Spleen (tissue), 11 donors: ENCODE data around the gene PUM2. TPM values are rescaled to one million over a fixed set of nuclear protein-coding genes. Genes with fewer than 3 reads are reported as not detected.

ENCODE experiments used
- DNase-seq: peaks from one replicate; pipeline ENCODE4 v3.0.0-alpha.2; 2020
- H3K27ac ChIP-seq, 8 donors: fragments of 200-600 bp; sonication (generic) in 7 of 8; 1 replicate in 4 of 8; 2 replicates in 4 of 8; pipeline versions ENCODE4 v1.5.0 to v1.8.0; 2016 to 2021; ENCODE audit warnings: inconsistent platforms in 4 of 8, mild to moderate bottlenecking in 4 of 8, moderate library complexity in 1 of 8
- H3K27me3 ChIP-seq, 7 donors: fragments of 200-600 bp; sonication (generic) in 6 of 7; replicated peaks in 1 of 7; 1 replicate in 4 of 7; 2 replicates in 3 of 7; pipeline versions ENCODE4 v1.5.0 to v1.8.0; 2016 to 2021; ENCODE audit warnings: inconsistent platforms in 3 of 7, mild to moderate bottlenecking in 1 of 7
- H3K36me3 ChIP-seq, 6 donors: fragments of 200-600 bp; sonication (generic) in 5 of 6; 1 replicate in 4 of 6; 2 replicates in 2 of 6; pipeline versions ENCODE4 v1.5.0 to v1.8.0; 2016 to 2021; ENCODE audit warnings: inconsistent platforms in 2 of 6
- H3K4me1 ChIP-seq, 6 donors: fragments of 200-600 bp; sonication (generic) in 5 of 6; 1 replicate in 3 of 6; 2 replicates in 3 of 6; pipeline versions ENCODE4 v1.5.0 to v1.8.0; 2016 to 2021; ENCODE audit warnings: inconsistent platforms in 3 of 6
- H3K4me3 ChIP-seq, 8 donors: fragments of 200-600 bp; sonication (generic) in 7 of 8; 1 replicate in 4 of 8; 2 replicates in 4 of 8; pipeline versions ENCODE4 v1.5.0 to v1.8.0; 2016 to 2021; ENCODE audit warnings: inconsistent platforms in 4 of 8, mild to moderate bottlenecking in 4 of 8, moderate library complexity in 2 of 8
- H3K9me3 ChIP-seq, 8 donors: fragments of 200-600 bp; sonication (generic) in 7 of 8; 1 replicate in 4 of 8; 2 replicates in 4 of 8; pipeline versions ENCODE4 v1.5.0 to v1.8.0; 2016 to 2021; ENCODE audit warnings: inconsistent platforms in 4 of 8
- CTCF ChIP-seq, 11 experiments: fragments of 200-600 bp in 7 of 11; fragments of 450-650 bp in 4 of 11; sonication (generic) in 4 of 11; IDR thresholded peaks in 8 of 11; conservative IDR thresholded peaks in 3 of 11; 1 replicate in 7 of 11; 2 replicates in 4 of 11; pipeline versions ENCODE4 v1.4.0 to v1.8.0; 2016 to 2021; ENCODE audit warnings: antibody characterized with exemption in 11 of 11, inconsistent platforms in 4 of 11, mild to moderate bottlenecking in 1 of 11
- POLR2A ChIP-seq, 3 donors: fragments of 450-650 bp; IDR thresholded peaks; one replicate each; pipeline ENCODE4 v1.5.1; 2017; ENCODE audit warnings: antibody characterized with exemption in 3 of 3, mild to moderate bottlenecking in 1 of 3
- POLR2AphosphoS5 ChIP-seq, 3 donors: sonication (generic); formaldehyde crosslinking; IDR thresholded peaks; one replicate each; pipeline ENCODE4 v1.5.1; 2017; ENCODE audit warnings: antibody characterized with exemption in 3 of 3
- whole genome bisulfite sequencing, 5 donors: extraction: QIAGEN DNeasy Blood & Tissue Kit in 3 of 5; methylation state at CpG; one replicate each; pipeline versions ENCODE4 v1.1.5 to v1.1.7; 2013 to 2018; 5-methylcytosine and 5-hydroxymethylcytosine counted together
- intact Hi-C: fragments of 100-400 bp; cut with DNase I; formaldehyde crosslinking; loops from one replicate; pipeline ENCODE4 v1.15.0; 2023; ENCODE audit warnings: low total_unique reads
- polyA plus RNA-seq, 3 donors: library from polyadenylated mRNA; stranded (reverse); fragments of 200-250 nt; gene quantifications; one replicate each; pipeline ENCODE4 v1.2.1, GENCODE V29; 2013
- total RNA-seq, 7 donors: library from RNA; depleted of rRNA in 3 of 7; stranded (reverse); fragments of >200 nt in 3 of 7; fragmentation: NEBNext Ultra II Directional in 4 of 7; extraction: Animal tissue kit (Norgen Biotek cat#: 25700) in 4 of 7; gene quantifications; one replicate each; pipeline versions ENCODE4 v1.1.0 to v1.2.1, GENCODE V29; 2016 to 2021
- donor health status: healthy with polysubstance abuse.
- donor health status: DM: no; HTN: no; CAD: no; lungs with moderate emphysema.
- donor health status: DM: no; HTN: no; CAD: no.
- donor health status: Bipolar disorder and iron deficiency.
- donor health status: healthy.
- donor health status: DM: no; HTN: no; CAD: no.
- donor health status: DM: yes; HTN: yes; CAD: no.

PUM2 gene
- total and polyA plus RNA-seq, 10 donors: 29.2 to 137 (median 91.0) TPM

- Histone ChIP-seq H3K4me3 (no peak overlapping the region), H3K27me3 (no peaks in the 10 kb centered on the region), H3K27ac (peak overlapping the region in 1 of 8 donors; percentile 36), H3K36me3 (no peaks in the 10 kb centered on the region), H3K9me3 (no peaks in the 10 kb centered on the region), H3K4me1 (peaks cover 0 to 5% (median 0%) of the 10 kb centered on the region in 6 donors)
- no peak for DNase-seq
- intact Hi-C loops: no loop called here
- 83 to 92% (median 90%) methylated on average over 9 to 10 of the region's 10 CpGs for WGBS, 5 donors
- no peak for TF ChIP-seq CTCF (IDR thresholded peaks at IDR 0.05 in 8 of 11, conservative IDR thresholded peaks at IDR 0.05 in 3 of 11)
- TF ChIP-seq POLR2AphosphoS5 (IDR thresholded peaks at IDR 0.05): no peak
- no peak for TF ChIP-seq POLR2A (IDR thresholded peaks at IDR 0.05)
Observed at GRCh38 chr2:20205915-20206524, 144.6 kb downstream of the PUM2 start.

- Histone ChIP-seq H3K27me3 (no peaks in the 10 kb centered on the region), H3K4me1 (peaks cover 0 to 5% (median 0%) of the 10 kb centered on the region in 6 donors), H3K4me3 (no peak overlapping the region), H3K27ac (peak overlapping the region in 1 of 8 donors; percentile 36), H3K36me3 (no peaks in the 10 kb centered on the region), H3K9me3 (no peaks in the 10 kb centered on the region)
- no peak for DNase-seq
- intact Hi-C loops: no loop called here
- TF ChIP-seq CTCF (IDR thresholded peaks at IDR 0.05 in 8 of 11, conservative IDR thresholded peaks at IDR 0.05 in 3 of 11) (no peak), POLR2AphosphoS5 (IDR thresholded peaks at IDR 0.05) (no peak), POLR2A (IDR thresholded peaks at IDR 0.05) (no peak)
- 69 to 97% (median 91%) methylated on average over 4 to 7 of the region's 7 CpGs for WGBS, 5 donors
Observed at GRCh38 chr2:20205069-20205468, 145.6 kb downstream of the PUM2 start.

GRCh38 chr2:20203521-20204225 lies 147.0 kb downstream of the PUM2 start:
- no peak for DNase-seq
- intact Hi-C loops: no loop called here
- Histone ChIP-seq H3K27ac (no peak overlapping the region), H3K36me3 (no peaks in the 10 kb centered on the region), H3K4me1 (peaks cover 0 to 5% (median 0%) of the 10 kb centered on the region in 6 donors), H3K27me3 (no peaks in the 10 kb centered on the region), H3K4me3 (no peak overlapping the region), H3K9me3 (no peaks in the 10 kb centered on the region)
- WGBS, 5 donors: 81 to 88% (median 85%) methylated on average over 9 to 17 of the region's 17 CpGs
- TF ChIP-seq POLR2AphosphoS5 (IDR thresholded peaks at IDR 0.05) (no peak), POLR2A (IDR thresholded peaks at IDR 0.05) (no peak), CTCF (IDR thresholded peaks at IDR 0.05 in 8 of 11, conservative IDR thresholded peaks at IDR 0.05 in 3 of 11) (no peak)

- Histone ChIP-seq H3K27ac (no peak overlapping the region), H3K9me3 (no peaks in the 10 kb centered on the region), H3K36me3 (no peaks in the 10 kb centered on the region), H3K4me3 (no peak overlapping the region), H3K4me1 (peaks cover 0 to 5% (median 0%) of the 10 kb centered on the region in 6 donors), H3K27me3 (no peaks in the 10 kb centered on the region)
- no peak for DNase-seq
- TF ChIP-seq CTCF (IDR thresholded peaks at IDR 0.05 in 8 of 11, conservative IDR thresholded peaks at IDR 0.05 in 3 of 11) (no peak), POLR2AphosphoS5 (IDR thresholded peaks at IDR 0.05) (no peak), POLR2A (IDR thresholded peaks at IDR 0.05) (no peak)
- intact Hi-C loops: no loop called here
- WGBS, 5 donors: 90 to 93% (median 92%) methylated on average over 10 of the region's 10 CpGs
Observed at GRCh38 chr2:20203072-20203471, 147.6 kb downstream of the PUM2 start.
